Calu3 (cell line): Measurements from ENCODE around the gene SPIRE1. TPM values are rescaled to one million over a fixed set of nuclear protein-coding genes. Genes with fewer than 3 reads are reported as not detected.

Experiments used
- BruUV-seq: library from RNA; stranded (reverse); fragments of 400-500 nt; replicated peaks from 2 replicates; lab custom pipeline; 2021; lab: Mats Ljungman, UMichigan
- CTCF ChIA-PET: fragments of 300-600 bp; sonication (Branson Sonifier 250); formaldehyde crosslinking; loops from one replicate; lab custom pipeline; 2022; ENCODE audit warnings: antibody characterized with exemption; lab: Charles Lee
- DNase-seq: peaks from one replicate; pipeline ENCODE4 v3.0.0; 2022
- H3K27ac Mint-ChIP-seq: one replicate; pipeline ENCODE4 v1.8.0; 2022; ENCODE audit warnings: mixed read lengths; ENCODE audit not compliant: unreplicated experiment
- H3K27me3 Mint-ChIP-seq: one replicate; pipeline ENCODE4 v1.8.0; 2022; ENCODE audit warnings: mixed read lengths; ENCODE audit not compliant: unreplicated experiment
- H3K36me3 Mint-ChIP-seq: one replicate; pipeline ENCODE4 v1.8.0; 2022; ENCODE audit warnings: mild to moderate bottlenecking, moderate library complexity, mixed read lengths; ENCODE audit not compliant: insufficient read depth, unreplicated experiment
- H3K4me1 Mint-ChIP-seq: one replicate; pipeline ENCODE4 v1.8.0; 2022; ENCODE audit warnings: mild to moderate bottlenecking, low read depth, mixed read lengths; ENCODE audit not compliant: unreplicated experiment
- H3K4me3 Mint-ChIP-seq: one replicate; pipeline ENCODE4 v1.8.0; 2022; ENCODE audit warnings: mild to moderate bottlenecking, low read depth, moderate library complexity, mixed read lengths; ENCODE audit not compliant: unreplicated experiment
- H3K9me3 Mint-ChIP-seq: one replicate; pipeline ENCODE4 v1.8.0; 2022; ENCODE audit warnings: low read depth, mixed read lengths; ENCODE audit not compliant: unreplicated experiment
- CTCF ChIP-seq: fragments of 200-600 bp; IDR thresholded peaks from one replicate; pipeline ENCODE4 v1.8.0; 2022; ENCODE audit warnings: antibody characterized with exemption; ENCODE audit not compliant: unreplicated experiment
- intact Hi-C: fragments of 100-400 bp; cut with micrococcal nuclease; formaldehyde crosslinking; loops from one replicate; pipeline ENCODE4 v1.10.0; 2022; ENCODE audit not compliant: unreplicated experiment
- total RNA-seq: library from RNA; stranded (reverse); gene quantifications from 2 replicates; pipeline ENCODE4 v1.2.3, GENCODE V29; 2022

SPIRE1 gene
- total RNA-seq, 1 experiment from 2014 or later: 98.6 TPM

GRCh38 chr18:12443551-12443950, 214.4 kb downstream of the SPIRE1 start:
- intact Hi-C loops: no loop called here
- Mint-ChIP-seq H3K36me3 (peaks cover 33% of the 10 kb centered on the region), H3K4me1 (no peaks in the 10 kb centered on the region), H3K27ac (peak overlapping the region; percentile 27), H3K27me3 (no peaks in the 10 kb centered on the region), H3K4me3 (no peak overlapping the region), H3K9me3 (no peaks in the 10 kb centered on the region)
- CTCF ChIA-PET: no interaction called here
- no peak for TF ChIP-seq CTCF
- DNase-seq: no peak
- no TSS peak for BruUV-seq

- no peaks in the 10 kb centered on the region for H3K27me3 Mint-ChIP-seq
These were observed 215.0 kb downstream of the SPIRE1 start for GRCh38 chr18:12442946-12443345.

GRCh38 chr18:12441475-12442034, 216.4 kb downstream of the SPIRE1 start:
- CTCF ChIA-PET: interaction anchor here (0.6 to 0.9 kb wide), 4 partner anchors 140 to 1271 kb away, joined by 3 to 5 read pairs (median 4); no protein-coding TSS in a partner anchor
- H3K9me3 Mint-ChIP-seq: no peaks in the 10 kb centered on the region
- intact Hi-C loops: no loop called here
- no TSS peak for BruUV-seq
- H3K27ac Mint-ChIP-seq: no peak overlapping the region
- no peaks in the 10 kb centered on the region for H3K4me1 Mint-ChIP-seq
- TF ChIP-seq CTCF: no peak
- peaks cover 43% of the 10 kb centered on the region for H3K36me3 Mint-ChIP-seq
- DNase-seq: no peak
- H3K4me3 Mint-ChIP-seq: no peak overlapping the region
- H3K27me3 Mint-ChIP-seq: no peaks in the 10 kb centered on the region

More at GRCh38 chr18:12442946-12443345, 215.0 kb downstream of the SPIRE1 start:
- no peak for DNase-seq
- Mint-ChIP-seq H3K4me1 (no peaks in the 10 kb centered on the region), H3K36me3 (peaks cover 37% of the 10 kb centered on the region), H3K4me3 (no peak overlapping the region), H3K9me3 (no peaks in the 10 kb centered on the region), H3K27ac (no peak overlapping the region)
- TF ChIP-seq CTCF: no peak
- CTCF ChIA-PET: interaction anchor here (0.6 kb wide), 1 partner anchor 10 kb away, joined by 3 read pairs; no protein-coding TSS in a partner anchor
- intact Hi-C loops: no loop called here
- no TSS peak for BruUV-seq

- H3K27ac Mint-ChIP-seq: peak overlapping the region; percentile 74
- H3K4me3 Mint-ChIP-seq: no peak overlapping the region
- no peaks in the 10 kb centered on the region for H3K9me3 Mint-ChIP-seq
- no TSS peak for BruUV-seq
- no peak for DNase-seq
- CTCF ChIA-PET: no interaction called here
- no peak for TF ChIP-seq CTCF
- H3K4me1 Mint-ChIP-seq: no peaks in the 10 kb centered on the region
- H3K36me3 Mint-ChIP-seq: peaks cover 35% of the 10 kb centered on the region
- intact Hi-C loops: no loop called here
- H3K27me3 Mint-ChIP-seq: no peaks in the 10 kb centered on the region
These were observed 219.7 kb downstream of the SPIRE1 start for GRCh38 chr18:12438257-12438656.
